GM20431 (cell line): ENCODE measurements around the gene TASP1.

ENCODE experiments used
- in situ Hi-C: fragments of 300-500 bp; cut with MseI, MboI; formaldehyde crosslinking; loops from one replicate; pipeline ENCODE4 v1.15.0; 2020; ENCODE audit warnings: low sequenced_read_pairs; ENCODE audit not compliant: unreplicated experiment

TASP1 gene

DNA sequence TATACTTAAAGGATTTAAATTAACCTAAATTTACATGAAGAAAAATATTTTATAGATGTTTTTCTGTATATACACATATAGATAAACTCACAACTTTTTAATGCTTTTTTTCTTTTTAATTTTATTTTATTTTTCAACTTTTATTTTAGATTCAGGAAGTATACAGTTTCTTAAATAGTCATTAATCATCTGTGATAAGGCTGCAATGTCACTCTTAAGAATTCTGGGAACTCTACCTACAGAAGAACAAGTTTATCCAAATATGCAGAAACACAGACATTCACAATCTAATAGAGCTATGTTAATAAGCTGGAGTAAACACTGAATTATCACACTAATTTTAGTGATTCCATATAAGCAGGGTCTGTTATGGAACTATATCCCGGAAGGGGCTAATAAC, 181.2 kb downstream of the TASP1 start:
- in situ Hi-C loops: loop anchor here (25.0 kb wide), 1 partner anchor 305 kb away; no protein-coding TSS in a partner anchor

- in situ Hi-C loops: loop anchor here (25.0 kb wide), 1 partner anchor 307 kb away; no protein-coding TSS in a partner anchor
These were observed 183.0 kb downstream of the TASP1 start for GRCh38 chr20:13455713-13456112.

- in situ Hi-C loops: loop anchor here (25.0 kb wide), 1 partner anchor 309 kb away; no protein-coding TSS in a partner anchor
These were observed 185.4 kb downstream of the TASP1 start for GRCh38 chr20:13453367-13453766.

DNA sequence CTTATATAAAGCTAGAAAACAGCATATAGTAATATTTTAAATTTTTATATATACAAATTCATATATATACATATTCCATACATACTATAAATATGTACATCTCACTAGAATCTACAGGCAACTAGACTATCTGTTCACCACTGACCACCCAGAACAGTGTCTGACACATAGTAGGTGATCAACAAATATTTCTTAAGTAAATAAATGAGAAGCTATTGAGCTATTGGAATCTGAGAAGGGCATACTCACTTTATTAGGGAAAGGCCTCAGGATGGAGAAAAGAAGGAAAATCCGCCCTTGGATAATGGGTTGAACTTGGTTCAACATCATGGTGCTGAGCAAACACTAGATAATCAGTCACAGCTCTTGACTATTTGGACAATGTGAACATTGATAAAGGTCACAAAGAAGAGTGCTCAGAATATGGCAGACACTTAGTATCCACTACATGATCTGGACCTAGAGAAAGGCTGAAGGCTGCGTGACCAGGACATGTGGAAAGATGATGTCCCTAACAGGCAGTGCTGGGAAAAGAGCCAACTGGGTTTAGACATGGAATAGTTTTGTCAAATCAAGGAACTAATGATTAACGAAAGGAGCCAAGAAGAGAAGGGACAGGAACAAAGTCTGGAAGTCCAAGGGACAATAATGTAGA, 186.1 kb downstream of the TASP1 start:
- in situ Hi-C loops: loop anchor here (25.0 kb wide), 1 partner anchor 310 kb away; no protein-coding TSS in a partner anchor

- in situ Hi-C loops: loop anchor here (25.0 kb wide), 1 partner anchor 312 kb away; no protein-coding TSS in a partner anchor
These were observed 188.8 kb downstream of the TASP1 start for GRCh38 chr20:13449868-13450434.

GRCh38 chr20:13447385-13448180, 191.1 kb downstream of the TASP1 start:
- in situ Hi-C loops: no loop called here

GRCh38 chr20:13443690-13444089, 195.0 kb downstream of the TASP1 start:
- in situ Hi-C loops: no loop called here

DNA sequence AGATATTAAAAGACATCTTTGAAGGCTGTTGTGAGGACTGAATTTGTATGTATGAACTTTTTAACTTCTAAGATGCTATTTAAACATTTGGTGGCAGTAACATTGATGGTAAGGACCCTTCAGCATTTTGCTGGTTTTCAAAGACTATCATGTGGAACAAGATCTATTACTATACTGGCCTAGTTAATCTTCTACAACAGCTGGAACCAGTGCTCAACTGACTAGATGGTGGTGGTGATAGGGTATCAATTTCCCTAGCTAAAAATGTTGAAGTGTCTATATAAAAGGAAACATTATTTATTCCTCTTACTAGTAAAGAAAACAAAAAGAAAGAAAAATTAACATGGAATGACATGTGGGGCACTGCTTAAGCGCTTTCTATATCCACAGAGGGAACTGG, 195.7 kb downstream of the TASP1 start:
- in situ Hi-C loops: no loop called here

DNA sequence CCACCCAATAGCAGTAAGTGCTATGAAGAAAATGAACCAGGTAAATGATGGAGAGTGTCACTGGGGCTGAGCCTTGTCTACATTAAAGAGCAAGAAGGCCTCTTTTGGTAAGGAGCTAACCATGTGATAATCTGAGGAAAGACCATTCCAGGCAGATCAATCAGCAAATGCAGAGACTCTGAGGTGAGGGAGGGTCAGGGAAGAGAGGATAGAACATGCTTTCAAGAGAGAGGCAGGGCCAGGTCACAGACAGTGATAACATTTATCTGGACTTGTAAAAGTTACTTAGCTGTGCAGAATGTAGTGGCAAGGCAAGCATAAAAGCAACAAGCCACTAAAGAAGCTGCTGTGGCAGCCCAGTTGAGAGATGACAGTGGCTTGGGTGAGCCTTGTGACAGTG, 197.3 kb downstream of the TASP1 start:
- in situ Hi-C loops: no loop called here

DNA sequence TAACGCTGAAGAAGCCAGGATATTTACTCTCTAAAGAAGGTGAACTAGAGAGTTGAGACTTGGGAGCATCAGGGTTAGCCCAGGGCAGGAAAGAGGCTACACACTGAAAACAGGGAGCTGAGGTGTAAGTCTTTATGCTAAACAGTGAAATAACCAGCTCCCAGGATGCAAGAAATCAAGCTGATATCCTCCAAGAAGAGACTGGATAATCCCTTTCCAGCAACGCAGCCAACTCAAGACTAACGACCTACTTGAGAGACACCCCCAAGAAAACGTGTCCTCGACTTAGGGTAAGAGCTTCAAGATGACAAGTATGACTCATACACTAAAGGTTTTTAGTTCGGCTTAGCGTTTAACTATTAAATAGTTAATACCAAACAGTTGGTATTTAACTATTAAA, 202.2 kb downstream of the TASP1 start:
- in situ Hi-C loops: no loop called here

DNA sequence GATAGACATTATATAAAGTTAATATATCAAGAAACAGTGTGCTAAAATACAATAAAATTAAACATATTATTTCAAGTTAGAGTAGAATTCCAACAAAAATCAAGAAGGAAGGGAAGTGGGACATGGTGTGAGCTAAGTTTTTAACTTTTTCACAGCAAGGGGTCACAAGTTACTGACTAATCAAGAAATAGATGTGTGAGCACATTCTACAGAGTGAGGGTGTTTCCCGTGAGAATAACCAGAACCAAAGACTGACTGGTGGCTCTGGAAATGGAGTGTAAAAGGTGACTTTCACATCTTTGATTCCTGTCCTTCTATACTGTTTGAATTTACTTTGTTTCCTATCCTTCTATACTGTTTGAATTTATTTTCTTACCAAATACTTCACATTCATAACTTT, 206.6 kb downstream of the TASP1 start:
- in situ Hi-C loops: no loop called here

- in situ Hi-C loops: no loop called here
These were observed 208.3 kb downstream of the TASP1 start for GRCh38 chr20:13430346-13431002.

- in situ Hi-C loops: no loop called here
These were observed 210.0 kb downstream of the TASP1 start for GRCh38 chr20:13428684-13429083.

- in situ Hi-C loops: no loop called here
These were observed 211.9 kb downstream of the TASP1 start for GRCh38 chr20:13426870-13427269.

- in situ Hi-C loops: no loop called here
These were observed 213.2 kb downstream of the TASP1 start for GRCh38 chr20:13425381-13426135.

DNA sequence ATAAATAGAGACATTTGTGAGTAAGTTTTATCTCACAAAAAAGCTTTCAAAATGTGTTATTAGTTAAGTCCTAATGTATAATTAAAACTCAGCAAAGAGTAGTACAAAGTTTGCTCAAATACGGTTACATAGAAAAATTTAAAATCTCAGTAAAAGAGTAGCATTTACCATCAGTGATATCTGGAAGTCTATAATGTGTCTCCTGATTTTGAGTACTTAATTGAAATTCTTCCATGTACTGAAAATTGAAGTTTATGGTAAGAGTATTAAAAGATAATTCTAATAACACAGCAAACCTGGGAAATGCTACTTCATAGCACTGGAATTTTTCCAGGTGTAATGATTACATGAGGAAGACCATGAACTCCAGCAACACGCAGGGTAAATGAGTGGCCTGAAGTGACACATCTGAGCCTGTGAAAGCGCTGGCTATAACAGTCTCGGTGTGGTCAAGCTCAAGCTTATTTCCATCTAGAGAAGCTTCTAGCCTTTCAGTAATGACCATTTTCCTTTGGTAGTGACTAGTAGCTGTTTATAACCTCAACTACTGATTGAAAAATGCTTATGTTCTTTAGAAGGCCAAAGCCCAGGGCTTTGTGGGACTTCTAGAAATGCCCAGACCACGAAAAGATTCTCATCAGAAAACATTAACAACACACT, 214.4 kb downstream of the TASP1 start:
- in situ Hi-C loops: no loop called here

DNA sequence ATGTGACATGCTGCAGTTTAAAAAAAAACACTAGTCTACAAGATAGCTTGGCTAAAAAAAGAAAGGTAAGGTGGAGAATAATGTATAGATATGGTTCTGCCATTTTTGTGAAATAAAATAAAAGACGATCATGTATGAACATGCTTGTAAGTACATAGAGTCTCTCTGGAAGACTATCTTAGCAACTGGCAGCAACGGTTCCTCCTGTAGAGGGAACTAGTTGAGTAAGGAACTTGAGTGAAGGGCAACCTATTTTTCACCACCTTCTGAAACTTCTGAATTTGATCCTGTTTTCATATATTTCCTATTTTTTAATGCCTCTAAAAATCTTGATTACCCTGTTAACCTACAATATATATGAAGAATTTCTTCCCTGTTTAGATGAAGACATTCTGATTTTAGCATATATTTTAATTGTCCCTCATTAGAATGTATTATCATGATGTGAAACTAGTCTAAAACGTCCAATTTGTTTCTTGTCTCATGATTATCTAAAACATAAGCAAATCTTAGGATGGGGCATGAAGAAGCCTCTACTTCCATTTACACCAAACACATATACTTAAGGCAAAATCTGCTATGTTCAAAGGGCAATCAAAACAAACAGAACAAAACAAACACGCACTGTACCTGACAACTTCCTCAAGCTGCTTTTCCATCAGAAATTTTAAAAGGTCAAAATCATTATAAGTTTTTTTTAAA, 215.1 kb downstream of the TASP1 start:
- in situ Hi-C loops: no loop called here

- in situ Hi-C loops: no loop called here
These were observed 216.1 kb downstream of the TASP1 start for GRCh38 chr20:13422637-13423036.

DNA sequence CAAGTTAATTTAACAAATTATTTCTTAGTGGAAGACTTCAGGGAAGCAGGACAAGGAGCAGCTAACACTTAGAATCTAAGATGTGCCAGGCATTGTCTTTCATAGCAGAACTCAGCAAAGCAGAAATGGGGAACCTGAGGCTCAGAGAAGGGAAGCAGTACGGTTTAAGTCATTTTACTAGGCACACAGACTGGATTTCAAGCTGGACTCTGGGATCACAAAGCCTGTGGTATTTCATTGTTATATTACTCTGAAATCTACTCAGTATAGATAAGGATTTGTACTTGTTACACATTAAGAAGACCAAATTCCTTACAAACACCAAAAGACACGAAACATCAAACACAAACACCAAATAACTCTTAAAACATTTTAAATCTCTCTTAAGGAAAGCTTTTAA, 218.1 kb downstream of the TASP1 start:
- in situ Hi-C loops: no loop called here
